ENCODE data around the gene HOXA9. TPM values are rescaled to one million over a fixed set of nuclear protein-coding genes. Genes with fewer than 3 reads are reported as not detected.

The HOXA9 gene
- total RNA-seq, 1 donor from 2014 or later = not detected

DNA sequence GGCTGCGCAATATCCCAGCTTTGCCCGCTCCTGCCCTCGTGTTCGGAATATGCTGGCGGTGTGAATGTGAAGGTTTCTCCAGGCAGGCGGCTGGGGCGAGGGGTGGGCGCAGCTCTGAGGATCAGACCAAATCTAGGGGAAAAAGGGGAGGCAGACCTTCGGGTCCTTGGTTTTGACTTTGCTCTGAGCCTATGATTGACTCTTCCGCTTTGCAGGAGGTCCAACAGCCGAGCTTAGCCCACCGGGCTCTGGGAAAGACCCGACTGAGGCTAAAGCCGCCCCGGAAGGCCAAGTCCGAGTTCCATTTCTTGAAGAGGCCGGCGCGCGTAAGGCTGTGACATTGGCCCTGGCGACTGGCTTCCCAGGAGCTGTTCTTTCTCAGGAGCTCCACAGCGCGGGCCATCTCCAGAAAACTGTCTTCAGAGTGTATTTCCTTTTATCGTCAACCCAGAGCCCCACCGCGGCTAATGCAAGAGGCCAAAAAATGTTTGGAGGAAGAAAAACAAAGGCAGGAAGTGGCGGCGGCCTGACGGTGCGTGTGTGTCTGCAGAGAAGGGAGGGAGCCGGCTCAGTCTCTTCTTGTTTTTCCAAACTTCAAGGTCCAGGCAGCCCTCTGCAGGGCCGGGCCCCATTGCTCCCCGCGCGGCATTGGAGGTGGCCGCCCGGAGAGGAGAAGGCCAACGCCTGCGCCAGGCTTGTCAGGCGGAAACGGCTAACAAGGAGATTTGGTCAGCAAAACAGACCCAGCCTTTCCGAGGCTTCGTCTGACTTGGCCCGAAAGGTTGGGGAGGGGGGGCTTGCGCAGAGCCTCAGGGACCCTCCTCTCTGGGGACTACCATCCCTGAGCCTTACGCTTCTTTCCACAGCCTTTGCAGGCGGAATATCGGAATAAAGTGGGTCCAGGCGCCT, 23.3 kb upstream of the HOXA9 start:
- no peak for DNase-seq

DNA sequence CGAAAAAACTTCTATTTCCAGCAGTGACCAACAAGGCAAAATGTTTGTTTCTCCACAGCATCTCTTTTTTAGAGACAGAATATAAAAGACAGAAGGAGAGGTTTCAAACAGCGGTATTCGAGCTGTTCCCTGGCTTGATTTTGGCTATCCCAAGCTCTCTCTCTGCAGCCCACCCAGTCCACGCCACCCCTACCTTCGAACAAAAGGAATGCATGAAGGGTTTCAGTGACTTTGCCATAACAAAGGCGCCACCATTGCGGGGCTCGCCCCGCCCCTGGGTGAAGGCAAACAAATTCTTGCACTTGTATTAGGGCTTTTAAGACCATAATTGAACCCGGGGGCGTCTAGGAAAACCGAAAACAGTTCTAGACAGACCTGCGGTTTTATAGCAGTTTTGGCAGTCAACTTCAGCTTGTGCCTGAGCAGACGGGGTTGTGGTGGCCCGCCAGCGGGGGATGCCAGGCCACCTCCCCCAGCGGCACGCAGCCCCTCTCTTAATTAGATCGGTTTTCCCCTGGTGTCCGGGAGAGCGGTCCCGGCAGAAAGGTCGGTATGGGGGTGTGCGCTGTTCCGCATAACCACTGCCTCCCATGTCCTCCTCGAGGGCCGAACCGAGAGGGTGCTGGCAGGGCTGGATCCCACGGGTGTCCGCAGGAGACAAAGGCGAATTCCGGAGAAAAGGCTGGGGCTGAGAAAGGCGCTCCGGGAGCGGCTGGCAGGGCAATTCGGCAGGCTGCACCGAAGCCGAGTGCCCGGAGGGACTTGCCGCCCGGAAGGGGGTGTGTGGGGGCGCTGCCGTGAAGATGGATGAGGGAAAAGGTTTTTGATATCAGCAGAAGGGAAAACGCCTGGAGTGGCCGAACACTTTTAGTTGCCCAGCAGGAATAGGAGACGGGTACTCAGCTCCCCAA, 22.4 kb upstream of the HOXA9 start:
- no peak for DNase-seq

DNA sequence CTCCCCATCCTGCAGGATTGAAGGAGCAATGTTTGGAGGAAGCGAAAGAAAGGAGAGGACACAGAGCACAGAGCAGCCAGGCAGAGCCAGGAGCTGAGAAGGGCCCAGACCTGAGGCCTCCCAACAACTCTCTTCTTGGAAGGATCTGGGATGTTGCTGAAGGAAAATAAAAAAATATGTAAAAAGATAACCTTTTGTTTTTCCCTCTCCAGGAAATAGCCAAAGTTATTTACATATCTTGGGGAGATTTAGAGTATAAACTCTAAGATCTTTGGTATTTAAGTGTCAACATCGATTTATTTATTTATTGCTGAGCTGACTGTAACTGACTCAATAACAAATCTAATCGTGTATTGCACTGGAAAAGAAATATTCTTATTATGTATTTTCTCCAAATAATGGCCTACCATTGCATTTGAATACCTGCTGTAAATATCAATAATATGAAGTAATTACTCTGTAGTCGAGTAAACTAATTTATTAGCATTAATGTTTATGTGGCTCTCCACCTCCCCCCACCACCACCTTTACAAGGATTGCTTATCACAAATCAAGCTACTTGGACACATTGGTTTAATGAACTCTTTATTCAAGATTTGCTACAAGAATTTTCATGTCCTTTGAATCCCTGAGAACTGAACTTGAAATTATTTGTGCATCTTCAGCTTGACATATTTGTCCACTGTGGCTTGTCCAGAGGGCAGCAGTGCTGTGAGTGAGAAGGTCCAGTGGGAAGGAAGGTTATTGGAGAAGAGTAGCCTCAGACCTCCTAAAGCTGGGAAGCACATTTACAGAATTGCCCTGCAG, 21.5 kb upstream of the HOXA9 start:
- DNase-seq = no peak

GRCh38 chr7:27185854-27186667, 20.7 kb upstream of the HOXA9 start:
- no peak for DNase-seq

DNA sequence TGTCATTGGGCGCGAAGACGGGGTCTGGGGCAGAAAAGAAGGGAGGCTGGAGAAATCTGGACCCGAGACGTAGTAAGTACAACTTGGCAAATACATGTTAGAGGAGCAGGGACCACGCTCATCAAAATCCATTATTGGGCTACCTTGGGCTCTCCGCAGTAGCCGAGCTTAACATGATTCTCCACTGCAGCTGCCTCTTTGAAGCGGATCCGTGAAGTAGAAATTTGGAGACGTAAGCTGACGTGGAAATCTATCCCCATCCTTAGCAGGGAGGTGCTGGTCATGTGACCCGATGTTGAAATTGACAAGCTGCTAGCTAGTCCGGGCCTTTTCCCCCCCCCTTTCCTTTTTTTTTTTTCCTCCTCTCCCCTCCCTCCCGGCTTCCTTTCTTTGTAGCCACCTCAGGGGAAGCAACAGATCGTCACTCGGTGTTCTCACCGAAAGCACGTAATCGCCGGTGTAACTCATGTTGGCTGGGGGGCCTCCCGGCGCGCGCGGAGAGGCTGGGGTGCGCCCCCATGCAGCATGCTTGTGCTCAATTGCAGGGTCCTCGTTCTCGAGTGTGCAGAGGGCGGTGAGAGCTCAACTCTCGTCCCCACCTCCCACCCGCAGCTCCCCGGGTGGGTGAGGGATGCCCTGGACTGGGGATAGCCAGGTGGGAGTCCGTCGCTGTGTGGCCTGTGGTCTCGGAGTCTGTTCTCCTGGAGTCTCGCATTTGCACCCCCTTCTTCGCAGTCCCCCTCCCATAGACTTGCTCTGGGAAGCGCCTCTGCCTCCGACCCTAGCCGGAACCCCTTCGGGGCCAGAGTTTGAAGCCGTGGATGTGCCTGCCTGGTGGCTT, 19.9 kb upstream of the HOXA9 start, which contains the start of gene HOXA11:
TSS of gene HOXA11 (minus strand) at position 220 of the 841 bp plus-strand sequence. CDS start at position 132, 88 bp downstream.
- DNase-seq = no peak

DNA sequence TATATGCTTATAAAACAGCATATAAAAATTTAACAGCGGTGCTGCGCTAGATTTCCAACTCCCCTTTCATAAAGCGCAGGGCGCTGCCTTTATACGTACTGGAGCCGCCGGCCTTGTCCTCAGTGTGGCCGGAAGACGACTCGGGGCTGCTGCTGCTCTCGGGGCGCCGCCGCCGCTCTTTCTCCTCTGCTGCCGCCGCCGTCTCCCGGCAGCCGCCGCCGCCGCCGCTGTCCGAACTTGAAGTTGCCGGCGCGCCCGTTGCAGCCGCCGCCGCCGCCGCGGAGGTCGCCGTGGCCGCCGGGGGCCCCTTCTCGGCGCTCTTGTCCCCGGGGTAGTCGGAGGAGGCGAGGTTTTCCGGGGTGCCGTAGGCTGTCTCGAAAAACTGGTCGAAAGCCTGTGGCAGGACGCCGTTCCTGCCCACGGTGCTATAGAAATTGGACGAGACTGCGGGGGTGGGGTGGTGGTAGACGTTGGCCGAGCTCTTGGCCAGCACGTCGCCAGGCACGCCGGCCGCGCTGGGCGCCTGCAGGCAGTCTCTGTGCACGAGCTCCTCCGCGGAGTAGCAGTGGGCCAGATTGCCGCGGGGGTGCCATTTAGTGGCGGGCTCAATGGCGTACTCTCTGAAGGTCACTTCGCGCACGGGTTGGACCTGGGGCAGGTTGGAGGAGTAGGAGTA, 19.1 kb upstream of the HOXA9 start:
- DNase-seq = no peak

DNA sequence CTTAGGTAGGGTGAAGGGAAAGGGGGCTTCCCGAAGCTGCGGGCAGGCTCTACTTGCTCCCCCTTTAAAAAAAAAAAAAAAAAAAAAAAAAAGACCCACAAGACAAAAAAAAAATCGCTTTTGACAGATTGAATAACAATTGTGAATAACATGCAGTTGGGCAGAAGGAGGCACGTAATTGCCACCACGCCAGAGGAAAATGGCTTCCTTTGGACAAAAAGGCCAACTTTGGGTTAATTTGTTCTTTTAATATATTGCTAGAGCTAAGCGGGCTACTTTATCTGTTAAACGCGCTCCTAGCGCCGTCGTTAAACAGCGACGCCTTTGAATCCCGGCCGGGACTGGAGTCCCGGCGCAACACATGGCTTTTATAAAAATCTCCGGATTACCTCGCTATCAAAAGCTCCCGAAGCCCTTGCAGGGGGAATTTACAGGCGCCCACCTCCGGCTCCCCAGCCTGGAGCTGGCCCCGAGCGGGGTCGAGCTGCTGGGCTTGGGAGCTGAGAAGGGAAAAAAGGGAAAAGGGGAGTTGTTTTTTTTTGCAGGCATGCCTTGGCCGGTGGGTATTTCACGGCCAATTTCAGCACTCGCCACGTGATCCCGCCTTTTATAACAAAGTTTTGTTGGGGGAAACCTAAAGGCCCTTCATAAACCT, 18.5 kb upstream of the HOXA9 start:
- no peak for DNase-seq

DNA sequence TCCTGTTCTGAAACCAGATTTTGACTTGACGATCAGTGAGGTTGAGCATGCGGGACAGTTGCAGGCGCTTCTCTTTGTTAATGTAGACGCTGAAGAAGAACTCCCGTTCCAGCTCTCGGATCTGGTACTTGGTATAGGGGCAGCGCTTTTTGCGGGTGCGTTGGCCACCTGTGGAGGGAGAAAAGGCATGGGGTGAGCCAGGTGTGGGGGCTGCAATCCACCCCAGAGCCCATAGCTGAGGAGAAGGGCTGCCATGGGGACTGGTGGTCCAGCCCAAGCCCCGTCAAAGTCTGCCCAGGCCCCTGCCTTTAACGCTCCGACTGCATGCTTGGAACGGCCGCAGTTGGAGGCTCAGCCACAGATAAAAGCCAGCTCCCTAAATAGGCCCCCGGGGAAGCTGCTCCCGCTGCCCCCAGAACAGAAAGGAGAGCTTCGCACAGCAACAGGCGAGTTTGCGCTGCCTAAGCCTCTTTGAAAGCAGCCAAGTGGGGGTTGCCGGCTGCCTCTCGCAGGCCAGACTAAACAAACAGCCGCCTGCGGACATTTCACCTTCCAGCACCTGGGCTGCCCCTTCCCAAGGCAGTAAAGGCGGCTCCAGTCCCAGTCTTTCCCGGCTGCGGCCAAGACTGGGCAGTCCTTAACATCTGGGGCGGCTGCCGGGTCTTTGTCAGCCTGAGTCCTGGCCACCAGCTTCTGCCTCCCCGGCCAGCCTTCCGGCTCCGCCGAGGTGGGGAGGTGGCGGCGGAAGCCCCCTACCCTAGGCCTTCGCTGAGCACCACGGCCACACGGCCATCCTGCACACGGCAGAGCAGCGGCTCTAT, 17.7 kb upstream of the HOXA9 start:
- no peak for DNase-seq

GRCh38 chr7:27182285-27182841, 17.0 kb upstream of the HOXA9 start:
- no peak for DNase-seq

GRCh38 chr7:27181795-27182275, 16.5 kb upstream of the HOXA9 start:
- no peak for DNase-seq

- DNase-seq = no peak
Observed at GRCh38 chr7:27180431-27181420, 15.4 kb upstream of the HOXA9 start.

DNA sequence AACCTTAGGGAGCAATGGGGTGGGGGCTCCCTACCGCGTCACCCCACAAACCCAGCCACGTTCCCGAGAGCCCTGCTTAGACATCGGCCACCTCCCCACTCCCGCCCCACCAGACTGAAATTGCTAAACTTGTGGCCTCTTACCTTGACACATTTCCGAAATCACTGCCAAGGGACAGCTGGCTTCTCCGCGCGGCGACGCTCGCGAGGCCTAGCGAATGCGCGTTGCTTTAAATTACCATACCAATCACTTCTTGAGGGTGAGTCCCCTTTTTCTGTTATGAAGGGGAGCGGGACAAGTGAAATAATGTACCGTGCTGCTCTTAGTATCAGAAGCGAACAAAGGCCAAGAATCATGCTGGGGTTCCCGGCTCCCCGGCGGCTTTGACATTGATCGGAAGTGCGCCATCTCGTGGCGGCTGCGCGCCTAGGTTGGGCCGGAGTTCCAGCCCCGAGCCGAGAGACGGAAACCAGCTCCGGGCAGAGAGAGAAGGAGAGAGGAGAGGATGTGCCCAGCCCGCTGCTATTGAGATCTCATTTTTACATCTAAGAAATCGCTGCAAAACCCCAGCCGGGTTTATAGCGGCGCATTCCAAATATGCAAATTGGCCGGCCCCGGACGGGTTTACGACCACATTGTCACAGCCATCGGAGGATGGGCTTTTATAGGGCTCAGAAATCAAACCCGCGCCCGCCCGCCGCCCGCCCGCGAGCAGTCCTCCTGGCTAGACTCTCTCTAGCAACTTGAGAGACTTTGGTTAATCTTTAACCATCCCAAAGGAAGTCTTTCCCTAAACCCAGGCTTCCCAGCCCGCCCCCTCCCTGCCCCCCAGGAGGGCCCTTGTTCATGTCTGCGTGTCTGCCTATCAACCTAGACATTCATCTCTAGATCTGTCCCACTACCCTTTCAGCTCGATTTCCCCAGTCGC, 14.4 kb upstream of the HOXA9 start:
- peak; percentile 75 for DNase-seq

DNA sequence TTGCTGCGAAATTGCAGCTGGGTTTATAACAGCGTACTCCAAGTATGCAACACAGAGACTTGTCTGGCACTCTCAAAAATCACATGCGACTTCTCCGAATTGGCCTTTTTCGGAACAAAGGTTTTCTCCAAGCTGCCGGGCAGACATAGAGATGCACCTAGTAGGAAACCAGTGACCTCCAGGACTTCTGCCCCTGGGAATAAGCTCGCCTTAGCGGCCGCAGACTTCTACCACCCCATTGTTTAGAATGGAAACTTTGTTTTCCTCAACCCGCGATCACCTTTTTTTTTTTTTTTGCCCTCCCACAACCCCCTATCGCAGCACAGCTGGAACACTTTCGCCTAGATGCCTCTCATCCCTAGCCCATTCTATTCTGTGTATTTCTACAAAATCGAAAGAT, 13.7 kb upstream of the HOXA9 start:
- DNase-seq = no peak

GRCh38 chr7:27178366-27178765, 13.0 kb upstream of the HOXA9 start:
- no peak for DNase-seq

- DNase-seq = no peak
Observed at GRCh38 chr7:27177795-27178320, 12.5 kb upstream of the HOXA9 start.

Data from tongue (tissue), 2 donors.